CD4-positive, CD25-positive, alpha-beta regulatory T cell (primary cell): ENCODE results near the gene BTN3A1. TPM values are rescaled to one million over a fixed set of nuclear protein-coding genes. Genes with fewer than 3 reads are reported as not detected.

Source experiments
- ATAC-seq, 2 donors: fragments of 150-1000 bp; cut with Tn5 transposase; one replicate each; pipeline ENCODE4 v1.10.0; 2021; ENCODE audit warnings: low read depth in 2 of 2, moderate number of reproducible peaks in 2 of 2, moderate library complexity in 1 of 2
- DNase-seq, 3 donors: peaks; one replicate each; pipeline versions ENCODE4 v3.0.0 to v3.0.0-alpha.2; 2012 to 2022; ENCODE audit warnings: mixed read lengths in 1 of 3
- H3K27ac ChIP-seq: one replicate; pipeline ENCODE4 v1.7.0; 2013; ENCODE audit warnings: mild to moderate bottlenecking, low read length; ENCODE audit not compliant: insufficient read depth, poor library complexity, severe bottlenecking
- H3K27me3 ChIP-seq: one replicate; pipeline ENCODE4 v1.7.0; 2013; ENCODE audit warnings: low read length; ENCODE audit not compliant: control insufficient read depth, insufficient read depth
- H3K36me3 ChIP-seq: one replicate; pipeline ENCODE4 v1.7.0; 2013; ENCODE audit warnings: mild to moderate bottlenecking, low read length, moderate library complexity; ENCODE audit not compliant: control insufficient read depth, insufficient read depth
- H3K4me1 ChIP-seq: 2 replicates; pipeline ENCODE4 v1.7.0; 2013; ENCODE audit warnings: mild to moderate bottlenecking, low read length; ENCODE audit not compliant: insufficient read depth, control insufficient read depth, poor library complexity, severe bottlenecking
- H3K4me3 ChIP-seq: one replicate; pipeline ENCODE4 v1.7.0; 2013; ENCODE audit warnings: low read depth, mild to moderate bottlenecking, low read length, moderate library complexity
- H3K9me3 ChIP-seq, 2 experiments: 1 replicate in 1 of 2; 2 replicates in 1 of 2; pipeline ENCODE4 v1.7.0; 2013; ENCODE audit warnings: low read length in 2 of 2, mild to moderate bottlenecking in 1 of 2, moderate library complexity in 1 of 2; ENCODE audit not compliant: control insufficient read depth in 2 of 2
- H3K27ac Mint-ChIP-seq, 3 donors: one replicate each; pipeline ENCODE4 v1.8.0; 2020 to 2022; ENCODE audit warnings: mild to moderate bottlenecking in 3 of 3, mixed read lengths in 3 of 3, moderate library complexity in 2 of 3
- H3K27me3 Mint-ChIP-seq: one replicate; pipeline ENCODE4 v1.8.0; 2022; ENCODE audit warnings: mild to moderate bottlenecking, mixed read lengths
- H3K36me3 Mint-ChIP-seq: one replicate; pipeline ENCODE4 v1.8.0; 2020; ENCODE audit warnings: mixed read lengths
- H3K4me1 Mint-ChIP-seq, 4 donors: one replicate each; pipeline ENCODE4 v1.8.0; 2020 to 2022; ENCODE audit warnings: mixed read lengths in 4 of 4, mild to moderate bottlenecking in 1 of 4
- H3K4me3 Mint-ChIP-seq, 4 donors: one replicate each; pipeline ENCODE4 v1.8.0; 2020 to 2022; ENCODE audit warnings: mild to moderate bottlenecking in 4 of 4, mixed read lengths in 4 of 4, moderate library complexity in 3 of 4
- H3K9me3 Mint-ChIP-seq, 7 donors: one replicate each; pipeline ENCODE4 v1.8.0; 2020 to 2022; ENCODE audit warnings: mixed read lengths in 7 of 7, mild to moderate bottlenecking in 3 of 7, moderate library complexity in 2 of 7
- polyA plus RNA-seq, 4 donors: library from polyadenylated mRNA; unstranded; fragments of 300-500 nt; fragmentation: Illumina TruSeq; gene quantifications; one replicate each; pipeline ENCODE4 v1.2.3, GENCODE V29; 2021
- total RNA-seq: library from RNA; stranded (reverse); gene quantifications from one replicate; pipeline ENCODE4 v1.2.3, GENCODE V29; 2022

BTN3A1 gene
- total and polyA plus RNA-seq, 5 donors from 2014 or later = 67.4 to 279 (median 72.0) TPM

DNA sequence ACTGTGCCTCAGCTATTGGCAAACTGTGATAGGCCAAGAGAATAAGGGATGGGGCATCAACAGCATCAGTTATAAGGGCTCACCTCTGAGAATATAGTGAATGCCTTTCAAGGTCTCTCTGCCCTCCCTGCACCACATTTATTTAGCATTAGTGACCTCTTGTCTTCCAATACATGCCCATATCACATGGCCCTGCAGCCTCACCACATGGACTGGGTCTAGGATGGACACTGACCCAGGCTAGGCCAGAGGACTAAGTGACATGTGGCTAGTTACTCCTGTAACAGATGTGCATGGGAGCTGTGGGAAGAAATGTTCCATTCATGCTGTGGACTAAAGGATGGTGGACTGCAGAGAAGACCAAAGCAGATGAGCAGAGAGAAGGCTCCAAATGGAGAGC lies 22.3 kb upstream of the BTN3A1 start:
- no peaks in the 10 kb centered on the region for H3K27me3 Mint-ChIP-seq
- no peak overlapping the region for H3K27ac ChIP-seq
- H3K27me3 ChIP-seq = no peaks in the 10 kb centered on the region
- peaks cover 12 to 68% (median 45%) of the 10 kb centered on the region in 4 donors for H3K4me1 Mint-ChIP-seq
- H3K36me3 ChIP-seq = peaks cover 22% of the 10 kb centered on the region
- peaks cover 0 to 1% (median 0%) of the 10 kb centered on the region in 7 donors for H3K9me3 Mint-ChIP-seq
- ATAC-seq (no peak), DNase-seq (no peak)
- H3K27ac Mint-ChIP-seq = peak overlapping the region in 1 of 3 donors; percentile 83
- H3K36me3 Mint-ChIP-seq = peaks cover 20% of the 10 kb centered on the region
- peaks cover 13% of the 10 kb centered on the region for H3K4me1 ChIP-seq
- peak overlapping the region in 1 of 4 donors; percentile 14 for H3K4me3 Mint-ChIP-seq
- no peak overlapping the region for H3K4me3 ChIP-seq
- no peaks in the 10 kb centered on the region for H3K9me3 ChIP-seq

DNA sequence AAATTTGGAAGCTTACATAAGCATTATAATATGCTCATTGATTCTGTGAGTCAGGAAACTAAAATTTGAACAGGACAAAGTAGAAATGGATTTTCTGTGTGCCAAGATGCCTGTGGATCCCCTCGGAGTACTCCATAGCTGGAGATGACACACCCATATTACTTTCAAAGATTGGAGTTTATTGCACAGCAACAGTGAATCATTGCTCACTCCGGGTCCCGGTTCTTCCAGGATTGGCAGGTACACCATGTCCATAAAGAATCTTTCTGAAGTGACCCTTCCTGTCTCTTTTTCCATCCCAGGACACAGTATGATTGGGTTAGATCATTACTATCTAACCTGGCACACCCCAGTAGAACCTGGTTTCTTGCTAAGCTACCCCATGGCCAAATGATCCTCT lies 21.8 kb upstream of the BTN3A1 start:
- ATAC-seq (no peak), DNase-seq (no peak)
- Mint-ChIP-seq H3K4me1 (peaks cover 12 to 67% (median 44%) of the 10 kb centered on the region in 4 donors), H3K27ac (no peak overlapping the region), H3K36me3 (peaks cover 14% of the 10 kb centered on the region), H3K27me3 (no peaks in the 10 kb centered on the region), H3K9me3 (peaks cover 0 to 1% (median 0%) of the 10 kb centered on the region in 7 donors), H3K4me3 (peak overlapping the region in 1 of 4 donors; percentile 14)
- no peak overlapping the region for H3K27ac ChIP-seq
- peaks cover 16% of the 10 kb centered on the region for H3K4me1 ChIP-seq
- peaks cover 17% of the 10 kb centered on the region for H3K36me3 ChIP-seq
- no peaks in the 10 kb centered on the region for H3K27me3 ChIP-seq
- no peak overlapping the region for H3K4me3 ChIP-seq
- no peaks in the 10 kb centered on the region for H3K9me3 ChIP-seq

DNA sequence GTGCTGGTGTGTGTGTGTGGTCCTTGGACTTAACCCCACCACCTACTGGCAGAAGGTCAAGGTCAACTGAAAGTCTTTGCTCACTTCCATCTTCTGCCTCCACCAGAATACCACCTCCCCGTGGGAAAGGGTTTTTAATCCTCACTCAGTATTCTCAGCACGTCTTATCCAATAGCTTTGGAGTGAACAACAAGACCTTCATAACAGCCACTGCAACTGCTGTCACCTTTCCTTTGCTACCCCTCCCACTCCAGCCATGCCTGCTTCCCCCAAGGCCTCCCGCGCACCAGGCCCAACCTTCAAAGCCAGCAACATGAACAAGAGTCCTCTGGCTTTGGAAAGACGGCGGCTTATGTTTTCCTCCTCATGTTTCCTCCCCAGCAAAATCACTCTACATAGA lies 20.0 kb upstream of the BTN3A1 start:
- no peaks in the 10 kb centered on the region for H3K9me3 ChIP-seq
- peaks cover 6% of the 10 kb centered on the region for H3K36me3 ChIP-seq
- no peak overlapping the region for H3K4me3 ChIP-seq
- no peak for DNase-seq
- peaks cover 17 to 59% (median 48%) of the 10 kb centered on the region in 4 donors for H3K4me1 Mint-ChIP-seq
- H3K27ac ChIP-seq = peak overlapping the region; percentile 85
- no peaks in the 10 kb centered on the region for H3K27me3 ChIP-seq
- H3K4me1 ChIP-seq = peaks cover 16% of the 10 kb centered on the region
- H3K9me3 Mint-ChIP-seq = peaks cover 0 to 1% (median 0%) of the 10 kb centered on the region in 7 donors
- peak overlapping the region; percentile 89 to 100 (median 95) for H3K27ac Mint-ChIP-seq
- H3K4me3 Mint-ChIP-seq = peak overlapping the region; percentile 92 to 100 (median 99)
- H3K27me3 Mint-ChIP-seq = no peaks in the 10 kb centered on the region
- peaks cover 6% of the 10 kb centered on the region for H3K36me3 Mint-ChIP-seq
- ATAC-seq = no peak

DNA sequence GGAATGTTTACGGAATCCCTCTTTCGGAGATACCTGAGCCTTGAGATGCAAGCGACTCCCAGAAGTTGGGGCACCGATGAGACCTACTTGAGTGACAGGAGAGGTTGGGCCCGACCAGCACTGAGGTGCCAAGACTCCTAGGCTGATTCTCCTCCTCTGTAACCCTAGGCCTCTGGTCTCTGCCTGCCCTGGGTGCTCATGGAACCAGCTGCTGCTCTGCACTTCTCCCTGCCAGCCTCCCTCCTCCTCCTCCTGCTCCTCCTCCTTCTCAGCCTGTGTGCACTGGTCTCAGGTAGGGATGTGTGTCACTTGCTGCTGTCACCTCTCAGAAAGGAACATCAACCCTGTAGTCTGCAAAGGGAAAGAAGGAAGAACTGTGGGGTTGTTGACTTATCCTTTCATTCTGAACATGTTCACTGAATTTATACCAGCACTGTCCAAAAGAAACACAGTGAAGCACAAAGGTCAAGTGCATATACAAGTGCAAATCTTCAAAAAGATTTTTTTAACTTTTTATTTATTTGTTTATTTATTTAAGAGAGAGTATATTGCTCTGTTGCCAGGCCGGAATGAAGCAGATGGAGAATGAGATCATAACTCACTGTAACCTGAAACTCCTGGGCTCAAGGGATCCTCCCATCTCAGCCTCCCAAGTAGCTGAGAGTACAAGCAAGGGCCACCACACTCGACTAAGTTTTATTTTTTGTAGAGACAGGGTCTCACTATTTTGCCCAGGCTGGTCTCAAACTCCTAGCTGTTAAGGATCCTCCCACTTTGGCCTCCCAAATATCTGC lies 18.3 kb upstream of the BTN3A1 start:
- ATAC-seq (peak in 1 of 2 donors; percentile 24), DNase-seq (peak in 1 of 3 donors; percentile 34)
- Mint-ChIP-seq H3K4me1 (peaks cover 16 to 59% (median 47%) of the 10 kb centered on the region in 4 donors), H3K36me3 (peaks cover 13% of the 10 kb centered on the region), H3K9me3 (peaks cover 0 to 1% (median 0%) of the 10 kb centered on the region in 7 donors), H3K27me3 (no peaks in the 10 kb centered on the region), H3K27ac (peak overlapping the region; percentile 86 to 100 (median 95)), H3K4me3 (peak overlapping the region; percentile 92 to 100 (median 99))
- Histone ChIP-seq H3K4me3 (peak overlapping the region; percentile 100), H3K27ac (peak overlapping the region; percentile 85), H3K36me3 (peaks cover 3% of the 10 kb centered on the region), H3K9me3 (no peaks in the 10 kb centered on the region), H3K4me1 (peaks cover 16% of the 10 kb centered on the region), H3K27me3 (no peaks in the 10 kb centered on the region)

DNA sequence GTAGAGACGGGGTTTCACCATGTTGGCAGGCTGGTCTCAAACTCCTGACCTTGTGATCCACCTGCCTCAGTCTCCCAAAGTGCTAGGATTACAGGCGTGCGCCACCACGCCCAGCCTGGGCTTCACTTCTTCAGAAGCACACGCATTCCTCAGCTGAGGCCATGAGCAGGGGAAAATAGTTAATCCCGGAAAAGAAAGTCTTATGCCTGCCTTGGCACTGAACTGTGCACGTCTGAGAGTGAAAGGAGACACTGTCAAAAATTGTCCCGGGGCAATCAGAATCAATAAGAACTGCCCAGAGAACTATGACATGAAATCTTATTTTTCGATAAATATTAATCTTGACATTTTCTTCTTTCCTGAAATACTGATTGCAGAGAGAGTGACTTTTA lies 16.3 kb upstream of the BTN3A1 start:
- H3K9me3 Mint-ChIP-seq = no peaks in the 10 kb centered on the region
- H3K36me3 Mint-ChIP-seq = peaks cover 29% of the 10 kb centered on the region
- DNase-seq (no peak), ATAC-seq (no peak)
- H3K4me1 Mint-ChIP-seq = peaks cover 16 to 54% (median 49%) of the 10 kb centered on the region in 4 donors
- peak overlapping the region in 2 of 4 donors; percentile 49 to 54 for H3K4me3 Mint-ChIP-seq
- H3K27me3 Mint-ChIP-seq = no peaks in the 10 kb centered on the region
- H3K4me1 ChIP-seq = peaks cover 16% of the 10 kb centered on the region
- H3K4me3 ChIP-seq = no peak overlapping the region
- H3K27ac ChIP-seq = no peak overlapping the region
- no peaks in the 10 kb centered on the region for H3K27me3 ChIP-seq
- H3K9me3 ChIP-seq = no peaks in the 10 kb centered on the region
- H3K36me3 ChIP-seq = peaks cover 18% of the 10 kb centered on the region
- no peak overlapping the region for H3K27ac Mint-ChIP-seq

DNA sequence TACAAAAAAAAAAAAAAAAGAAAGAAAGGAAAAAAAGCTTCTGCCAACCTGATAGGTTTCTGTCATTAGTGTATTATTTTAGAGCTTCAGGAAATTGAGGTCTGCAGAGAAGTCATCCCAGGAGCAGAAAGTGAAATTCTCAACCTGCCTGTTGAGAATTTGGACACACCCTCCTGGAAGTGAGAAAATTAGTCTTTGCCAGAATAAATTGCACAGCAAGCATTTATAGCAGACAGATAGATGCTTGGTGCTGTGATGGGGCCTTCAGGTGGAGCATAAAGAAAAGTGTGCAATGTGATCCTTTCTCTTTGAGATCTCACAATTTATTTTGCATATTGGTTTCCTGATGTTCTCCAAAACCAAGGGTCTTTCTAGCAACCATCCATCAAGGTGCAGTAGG lies 14.5 kb upstream of the BTN3A1 start:
- H3K4me3 Mint-ChIP-seq = peak overlapping the region in 1 of 4 donors; percentile 23
- no peaks in the 10 kb centered on the region for H3K27me3 Mint-ChIP-seq
- no peak for ATAC-seq
- Histone ChIP-seq H3K27ac (no peak overlapping the region), H3K9me3 (no peaks in the 10 kb centered on the region), H3K36me3 (peaks cover 36% of the 10 kb centered on the region), H3K27me3 (no peaks in the 10 kb centered on the region), H3K4me1 (peaks cover 16% of the 10 kb centered on the region), H3K4me3 (no peak overlapping the region)
- H3K36me3 Mint-ChIP-seq = peaks cover 37% of the 10 kb centered on the region
- H3K27ac Mint-ChIP-seq = no peak overlapping the region
- H3K9me3 Mint-ChIP-seq = no peaks in the 10 kb centered on the region
- DNase-seq = no peak
- peaks cover 10 to 39% (median 37%) of the 10 kb centered on the region in 4 donors for H3K4me1 Mint-ChIP-seq

DNA sequence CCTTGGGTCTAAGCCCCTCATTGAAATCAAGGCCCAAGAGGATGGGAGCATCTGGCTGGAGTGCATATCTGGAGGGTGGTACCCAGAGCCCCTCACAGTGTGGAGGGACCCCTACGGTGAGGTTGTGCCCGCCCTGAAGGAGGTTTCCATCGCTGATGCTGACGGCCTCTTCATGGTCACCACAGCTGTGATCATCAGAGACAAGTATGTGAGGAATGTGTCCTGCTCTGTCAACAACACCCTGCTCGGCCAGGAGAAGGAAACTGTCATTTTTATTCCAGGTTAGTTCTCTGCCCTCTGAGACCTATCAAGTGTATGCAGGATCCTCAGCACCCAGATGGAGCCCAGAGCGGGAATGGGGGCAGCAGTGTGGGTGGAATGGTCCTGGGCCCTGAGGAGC lies 14.1 kb upstream of the BTN3A1 start:
- peaks cover 10 to 35% (median 34%) of the 10 kb centered on the region in 4 donors for H3K4me1 Mint-ChIP-seq
- H3K27me3 Mint-ChIP-seq = no peaks in the 10 kb centered on the region
- peaks cover 39% of the 10 kb centered on the region for H3K36me3 ChIP-seq
- H3K9me3 ChIP-seq = no peaks in the 10 kb centered on the region
- no peak overlapping the region for H3K27ac Mint-ChIP-seq
- peaks cover 16% of the 10 kb centered on the region for H3K4me1 ChIP-seq
- no peak overlapping the region for H3K27ac ChIP-seq
- no peak overlapping the region for H3K4me3 Mint-ChIP-seq
- DNase-seq = no peak
- ATAC-seq = no peak
- H3K36me3 Mint-ChIP-seq = peaks cover 40% of the 10 kb centered on the region
- no peaks in the 10 kb centered on the region for H3K9me3 Mint-ChIP-seq
- H3K4me3 ChIP-seq = no peak overlapping the region
- no peaks in the 10 kb centered on the region for H3K27me3 ChIP-seq
